Measurements from ENCODE around the gene NIPBL. TPM values are rescaled to one million over a fixed set of nuclear protein-coding genes. Genes with fewer than 3 reads are reported as not detected.

NIPBL gene
- total and polyA plus RNA-seq, 2 donors (not counting 1 experiment from before 2014, with no cell fraction given) = 30.8 to 34.2 TPM

DNA sequence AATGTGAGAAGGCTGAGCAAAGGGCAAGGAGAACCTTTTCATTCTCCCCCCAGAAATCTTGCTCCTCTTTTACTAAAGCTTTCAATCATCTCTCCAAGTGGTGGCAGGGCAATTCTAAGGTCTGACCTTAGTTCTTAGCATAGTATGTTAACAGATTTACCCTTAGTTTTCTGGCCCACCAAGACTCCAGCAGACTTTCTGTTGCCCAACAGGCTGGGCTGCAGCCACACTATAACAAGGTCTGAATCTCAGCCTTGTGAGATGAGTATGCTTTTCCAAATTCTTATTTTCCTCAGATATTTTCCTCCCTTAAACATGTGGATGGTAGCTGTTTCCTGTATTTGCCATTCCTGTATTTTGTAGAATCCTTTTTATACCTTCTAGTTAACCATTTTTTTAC, 69.5 kb downstream of the NIPBL start:
- no peaks in the 10 kb centered on the region for H3K27me3 ChIP-seq (ENCODE audit: control insufficient read depth, insufficient read depth, low read length)
- peaks cover 40% of the 10 kb centered on the region for H3K79me2 ChIP-seq (ENCODE audit: control insufficient read depth, insufficient read depth, low read length)
- peaks cover 13% of the 10 kb centered on the region for H3K4me1 ChIP-seq (ENCODE audit: control insufficient read depth, extremely low read depth, insufficient read depth, low read length)
- no peaks in the 10 kb centered on the region for H4K20me1 ChIP-seq (ENCODE audit: control insufficient read depth, extremely low read depth, insufficient read depth, low read length)
- H3K9me3 ChIP-seq (ENCODE audit: control insufficient read depth, insufficient read depth, low read depth, low read length) = no peaks in the 10 kb centered on the region
- H3K4me2 ChIP-seq (ENCODE audit: extremely low read depth, insufficient read depth, low read length) = no peak overlapping the region
- H3K9ac ChIP-seq (ENCODE audit: insufficient read depth, low read length) = no peak overlapping the region
- TF ChIP-seq EZH2 (IDR thresholded peaks at IDR 0.05; ENCODE audit: low read length, missing control alignments) = no peak
- TF ChIP-seq, protein P1, sequence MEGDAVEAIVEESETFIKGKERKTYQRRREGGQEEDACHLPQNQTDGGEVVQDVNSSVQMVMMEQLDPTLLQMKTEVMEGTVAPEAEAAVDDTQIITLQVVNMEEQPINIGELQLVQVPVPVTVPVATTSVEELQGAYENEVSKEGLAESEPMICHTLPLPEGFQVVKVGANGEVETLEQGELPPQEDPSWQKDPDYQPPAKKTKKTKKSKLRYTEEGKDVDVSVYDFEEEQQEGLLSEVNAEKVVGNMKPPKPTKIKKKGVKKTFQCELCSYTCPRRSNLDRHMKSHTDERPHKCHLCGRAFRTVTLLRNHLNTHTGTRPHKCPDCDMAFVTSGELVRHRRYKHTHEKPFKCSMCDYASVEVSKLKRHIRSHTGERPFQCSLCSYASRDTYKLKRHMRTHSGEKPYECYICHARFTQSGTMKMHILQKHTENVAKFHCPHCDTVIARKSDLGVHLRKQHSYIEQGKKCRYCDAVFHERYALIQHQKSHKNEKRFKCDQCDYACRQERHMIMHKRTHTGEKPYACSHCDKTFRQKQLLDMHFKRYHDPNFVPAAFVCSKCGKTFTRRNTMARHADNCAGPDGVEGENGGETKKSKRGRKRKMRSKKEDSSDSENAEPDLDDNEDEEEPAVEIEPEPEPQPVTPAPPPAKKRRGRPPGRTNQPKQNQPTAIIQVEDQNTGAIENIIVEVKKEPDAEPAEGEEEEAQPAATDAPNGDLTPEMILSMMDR (conservative IDR thresholded peaks at IDR 0.05 in 1 of 2, IDR thresholded peaks at IDR 0.05 in 1 of 2; ENCODE audit: low read depth in 1 of 2, low read length in 2 of 2) = no peak
- H3K4me3 ChIP-seq (replicated peaks in 1 of 4; ENCODE audit: control extremely low read depth in 1 of 4, insufficient read depth in 1 of 4, low read depth in 3 of 4, low read length in 4 of 4) = no peak overlapping the region
- H3K27ac ChIP-seq (ENCODE audit: insufficient read depth, low read length) = no peak overlapping the region
- H3K36me3 ChIP-seq (ENCODE audit: control insufficient read depth, insufficient read depth, low read length) = no peaks in the 10 kb centered on the region
- DNase-seq (ENCODE audit: low read depth in 2 of 2) = no peak
- no peak overlapping the region for H2AFZ ChIP-seq (ENCODE audit: low read length)

DNA sequence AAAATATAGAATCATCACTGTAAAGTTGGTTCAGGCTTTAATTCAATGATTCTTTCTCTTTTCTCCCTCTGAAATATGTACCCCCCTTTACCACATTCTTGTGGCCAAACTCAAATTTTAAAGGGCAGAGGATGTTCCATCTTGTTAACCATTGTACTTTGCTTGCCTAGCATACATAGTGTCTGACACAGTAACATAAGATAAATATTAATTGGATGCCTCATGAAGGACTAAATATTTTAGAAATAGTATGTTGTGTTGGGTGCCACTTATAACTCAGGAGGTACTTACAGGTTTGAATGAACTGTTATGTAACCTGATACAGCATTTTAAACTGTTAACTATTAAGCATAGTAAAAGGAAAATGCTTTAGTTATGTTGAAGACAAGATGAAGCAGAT, 71.5 kb downstream of the NIPBL start:
- Histone ChIP-seq H3K27ac (ENCODE audit: insufficient read depth, low read length) (no peak overlapping the region), H3K36me3 (ENCODE audit: control insufficient read depth, insufficient read depth, low read length) (no peaks in the 10 kb centered on the region), H3K27me3 (ENCODE audit: control insufficient read depth, insufficient read depth, low read length) (no peaks in the 10 kb centered on the region), H3K9me3 (ENCODE audit: control insufficient read depth, insufficient read depth, low read depth, low read length) (no peaks in the 10 kb centered on the region), H4K20me1 (ENCODE audit: control insufficient read depth, extremely low read depth, insufficient read depth, low read length) (no peaks in the 10 kb centered on the region), H3K4me1 (ENCODE audit: control insufficient read depth, extremely low read depth, insufficient read depth, low read length) (peaks cover 15% of the 10 kb centered on the region), H2AFZ (ENCODE audit: low read length) (no peak overlapping the region), H3K4me2 (ENCODE audit: extremely low read depth, insufficient read depth, low read length) (no peak overlapping the region), H3K9ac (ENCODE audit: insufficient read depth, low read length) (no peak overlapping the region), H3K4me3 (replicated peaks in 1 of 4; ENCODE audit: control extremely low read depth in 1 of 4, insufficient read depth in 1 of 4, low read depth in 3 of 4, low read length in 4 of 4) (no peak overlapping the region), H3K79me2 (ENCODE audit: control insufficient read depth, insufficient read depth, low read length) (peaks cover 53% of the 10 kb centered on the region)
- peak; percentile 34 to 75 for DNase-seq (ENCODE audit: low read depth in 2 of 2)
- TF ChIP-seq, protein P1 (conservative IDR thresholded peaks at IDR 0.05 in 1 of 2, IDR thresholded peaks at IDR 0.05 in 1 of 2; ENCODE audit: low read depth in 1 of 2, low read length in 2 of 2) = no peak
- no peak for TF ChIP-seq EZH2 (IDR thresholded peaks at IDR 0.05; ENCODE audit: low read length, missing control alignments)

DNA sequence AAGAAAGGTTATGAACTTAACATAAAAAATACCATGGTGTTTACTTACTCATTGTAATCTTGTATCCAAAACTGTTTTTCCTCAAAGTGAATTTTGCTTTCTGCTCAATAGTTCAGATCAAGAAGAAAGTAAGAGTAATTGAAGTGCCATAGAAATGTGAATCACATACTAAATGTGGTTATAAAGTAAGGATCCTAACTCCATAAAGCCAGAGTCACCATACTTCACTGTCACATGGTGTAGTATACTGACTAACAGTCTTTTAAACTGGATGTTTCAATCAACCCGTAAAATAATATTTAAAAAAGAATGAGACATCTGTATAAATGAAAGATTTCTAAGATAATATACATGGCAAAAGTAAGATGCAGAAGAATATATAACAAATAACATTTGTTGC, 72.1 kb downstream of the NIPBL start:
- no peaks in the 10 kb centered on the region for H3K36me3 ChIP-seq (ENCODE audit: control insufficient read depth, insufficient read depth, low read length)
- peaks cover 15% of the 10 kb centered on the region for H3K4me1 ChIP-seq (ENCODE audit: control insufficient read depth, extremely low read depth, insufficient read depth, low read length)
- H2AFZ ChIP-seq (ENCODE audit: low read length) = no peak overlapping the region
- TF ChIP-seq EZH2 (IDR thresholded peaks at IDR 0.05; ENCODE audit: low read length, missing control alignments) = no peak
- TF ChIP-seq, protein P1 (conservative IDR thresholded peaks at IDR 0.05 in 1 of 2, IDR thresholded peaks at IDR 0.05 in 1 of 2; ENCODE audit: low read depth in 1 of 2, low read length in 2 of 2) = no peak
- no peaks in the 10 kb centered on the region for H4K20me1 ChIP-seq (ENCODE audit: control insufficient read depth, extremely low read depth, insufficient read depth, low read length)
- no peak overlapping the region for H3K4me3 ChIP-seq (replicated peaks in 1 of 4; ENCODE audit: control extremely low read depth in 1 of 4, insufficient read depth in 1 of 4, low read depth in 3 of 4, low read length in 4 of 4)
- no peak overlapping the region for H3K4me2 ChIP-seq (ENCODE audit: extremely low read depth, insufficient read depth, low read length)
- H3K27me3 ChIP-seq (ENCODE audit: control insufficient read depth, insufficient read depth, low read length) = no peaks in the 10 kb centered on the region
- H3K79me2 ChIP-seq (ENCODE audit: control insufficient read depth, insufficient read depth, low read length) = peaks cover 57% of the 10 kb centered on the region
- peak in 1 of 2 donors; percentile 20 for DNase-seq (ENCODE audit: low read depth in 2 of 2)
- H3K9me3 ChIP-seq (ENCODE audit: control insufficient read depth, insufficient read depth, low read depth, low read length) = no peaks in the 10 kb centered on the region
- H3K9ac ChIP-seq (ENCODE audit: insufficient read depth, low read length) = no peak overlapping the region
- no peak overlapping the region for H3K27ac ChIP-seq (ENCODE audit: insufficient read depth, low read length)
